ENCODE data around the gene SFXN2.

SFXN2 gene

DNA sequence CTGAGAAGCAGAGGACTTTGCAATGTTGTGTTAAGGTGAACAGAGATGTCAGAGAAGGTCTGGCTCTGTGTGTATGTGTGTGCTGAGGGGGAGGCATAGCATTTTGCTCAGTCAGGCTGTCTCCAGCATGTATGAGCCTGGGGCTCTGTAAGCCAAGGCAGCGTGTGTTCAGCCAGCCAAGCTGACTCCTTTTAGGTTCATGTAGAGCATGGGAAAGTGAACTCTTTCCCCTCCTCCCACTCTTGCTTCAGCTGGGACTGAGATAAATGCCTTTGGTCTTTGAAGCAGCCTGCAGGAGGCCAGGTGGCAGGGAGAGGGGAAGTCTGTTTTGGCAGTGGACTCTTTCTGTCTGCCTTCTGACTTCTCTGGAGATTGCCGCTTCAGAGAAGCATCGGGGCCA lies 3.8 kb downstream of the SFXN2 start:
- in situ Hi-C loops (cut with MboI; ENCODE audit: low sequenced_read_pairs), result no loop called here

DNA sequence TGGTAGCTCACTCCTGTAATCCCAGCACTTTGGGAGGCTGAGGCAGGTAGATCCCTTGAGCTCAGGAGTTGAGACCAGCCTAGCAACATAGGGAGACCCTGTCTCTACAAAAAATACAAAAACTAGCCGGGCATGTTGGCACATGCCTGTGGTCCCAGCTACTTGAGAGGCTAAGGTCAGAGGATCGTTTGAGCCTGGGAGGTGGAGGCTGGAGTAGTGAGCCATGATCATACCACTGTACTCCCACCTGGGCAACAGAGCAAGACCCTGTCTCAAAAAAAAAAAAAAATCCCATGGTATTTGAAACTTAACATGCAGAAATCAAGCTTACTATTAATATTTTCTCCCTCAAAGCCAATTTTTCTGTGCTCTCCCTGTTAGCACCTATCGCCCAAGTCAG lies 5.9 kb downstream of the SFXN2 start:
- in situ Hi-C loops (cut with MboI; ENCODE audit: low sequenced_read_pairs), result no loop called here

DNA sequence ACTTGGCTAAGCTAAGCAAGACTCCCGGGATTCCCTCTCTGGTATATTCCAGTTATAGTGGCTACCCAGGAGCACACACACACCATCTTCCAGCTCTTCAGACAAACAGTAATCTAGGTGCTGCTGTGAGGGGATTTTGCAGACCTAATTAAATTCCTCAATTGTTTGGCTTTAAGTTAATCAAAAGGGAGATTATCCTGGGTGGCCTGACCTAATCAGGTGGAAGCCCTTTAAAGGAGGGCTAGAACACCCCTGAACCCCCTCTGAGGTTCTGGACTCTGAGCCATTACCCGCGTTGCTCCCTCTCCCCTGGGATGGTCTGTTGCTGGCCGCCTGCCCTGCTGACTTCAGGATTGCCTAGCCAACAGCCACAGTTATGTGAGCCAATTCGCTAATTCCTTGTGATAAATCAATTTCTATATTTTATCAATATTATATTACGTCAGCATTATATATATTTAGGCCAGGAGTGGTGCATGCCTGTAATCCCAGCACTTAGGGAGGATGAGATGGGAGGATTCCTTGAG lies 6.4 kb downstream of the SFXN2 start:
- in situ Hi-C loops (cut with MboI; ENCODE audit: low sequenced_read_pairs), result no loop called here

DNA sequence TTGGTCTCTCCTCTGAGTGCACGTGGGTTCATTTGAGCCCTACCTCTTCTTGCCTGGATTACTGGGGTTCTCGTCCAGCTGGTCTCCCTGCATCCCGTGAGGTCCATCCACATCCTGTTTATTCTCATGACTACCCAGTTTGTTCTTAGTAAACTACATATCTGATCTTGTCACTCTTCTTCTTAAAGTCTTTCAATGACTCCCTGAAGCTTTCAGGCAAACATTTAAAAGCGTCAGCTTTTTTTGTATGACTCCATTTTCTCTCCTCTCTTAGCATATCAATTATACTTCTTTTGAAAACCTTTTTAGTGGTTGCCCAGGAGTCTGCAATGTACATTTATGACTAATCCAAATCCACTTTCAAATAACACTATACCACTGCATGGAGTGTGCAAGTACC lies 7.5 kb downstream of the SFXN2 start:
- in situ Hi-C loops (cut with MboI; ENCODE audit: low sequenced_read_pairs), result no loop called here

DNA sequence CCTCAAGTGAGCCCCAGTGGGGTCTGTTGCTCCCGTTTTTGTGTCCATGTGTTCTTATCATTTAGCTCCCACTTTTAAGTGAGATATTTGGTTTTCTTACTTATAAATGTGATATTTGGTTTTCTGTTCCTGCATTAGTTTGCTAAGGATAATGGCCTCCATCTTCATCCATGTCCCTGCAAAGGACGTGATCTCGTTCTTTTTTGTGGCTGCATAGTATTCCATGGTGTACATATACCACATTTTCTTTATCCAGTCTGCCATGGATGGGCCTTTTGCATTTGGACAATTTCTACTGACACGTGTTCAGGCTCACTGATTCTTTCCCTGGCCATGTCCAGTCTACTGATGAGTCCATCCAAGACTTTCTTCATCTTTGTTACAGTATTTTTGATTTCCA lies 9.6 kb downstream of the SFXN2 start:
- in situ Hi-C loops (cut with MboI; ENCODE audit: low sequenced_read_pairs), result no loop called here

DNA sequence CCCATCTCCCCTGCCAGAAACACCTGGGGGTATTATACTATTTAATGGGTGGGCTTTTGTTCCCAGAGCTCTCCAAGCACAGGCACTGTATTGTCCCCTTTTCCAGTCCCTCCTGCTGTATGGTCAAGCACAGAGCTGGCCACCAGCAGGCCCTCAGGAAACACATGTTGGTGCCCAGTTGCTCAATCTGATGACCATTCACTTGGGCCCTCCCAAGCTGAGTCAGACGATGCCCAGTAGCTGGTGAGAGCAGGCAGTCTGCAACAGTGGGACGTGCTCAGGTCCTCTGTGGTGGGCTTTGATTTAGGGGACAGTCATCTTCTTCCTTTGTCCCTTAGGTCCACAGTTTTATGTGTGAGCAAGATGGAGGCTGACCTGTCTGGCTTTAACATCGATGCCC lies 11.8 kb downstream of the SFXN2 start:
- in situ Hi-C loops (cut with MboI; ENCODE audit: low sequenced_read_pairs), result loop anchor here (25.0 kb wide), 1 partner anchor 336 kb away; no protein-coding TSS in a partner anchor

DNA sequence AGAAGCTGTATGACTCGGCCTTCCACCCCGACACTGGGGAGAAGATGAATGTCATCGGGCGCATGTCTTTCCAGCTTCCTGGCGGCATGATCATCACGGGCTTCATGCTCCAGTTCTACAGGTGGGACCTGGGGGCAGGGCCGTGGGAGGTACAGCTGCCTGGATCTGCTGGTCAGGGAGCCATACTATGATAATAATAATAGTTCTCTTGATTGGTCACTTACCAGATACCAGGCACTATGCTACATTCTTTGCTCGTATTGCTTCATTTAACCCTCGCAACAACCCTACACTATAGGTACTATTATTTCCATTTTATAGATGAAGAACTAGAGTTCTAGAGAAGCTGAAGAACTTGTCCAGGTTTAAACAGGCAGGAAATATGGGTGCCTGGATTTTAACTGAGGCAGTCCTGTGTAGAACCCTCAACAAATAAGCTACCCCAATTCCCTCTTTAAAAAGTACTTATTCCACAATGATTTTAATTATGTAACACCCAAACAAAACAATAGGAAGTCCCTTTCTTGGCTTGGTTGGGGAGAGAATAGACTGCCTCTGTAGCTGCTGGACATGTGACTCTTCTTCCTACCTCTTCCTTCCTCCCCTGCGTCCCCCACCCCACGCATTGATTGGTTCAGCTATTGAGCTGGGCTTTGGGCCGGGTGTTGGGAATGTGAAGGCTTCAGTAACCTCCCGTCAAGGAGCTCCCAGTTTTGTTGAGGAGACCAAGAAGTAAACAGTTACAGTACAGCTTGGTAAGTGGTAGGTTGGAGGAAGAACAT lies 12.8 kb downstream of the SFXN2 start:
- in situ Hi-C loops (cut with MboI; ENCODE audit: low sequenced_read_pairs), result loop anchor here (25.0 kb wide), 1 partner anchor 335 kb away; no protein-coding TSS in a partner anchor

DNA sequence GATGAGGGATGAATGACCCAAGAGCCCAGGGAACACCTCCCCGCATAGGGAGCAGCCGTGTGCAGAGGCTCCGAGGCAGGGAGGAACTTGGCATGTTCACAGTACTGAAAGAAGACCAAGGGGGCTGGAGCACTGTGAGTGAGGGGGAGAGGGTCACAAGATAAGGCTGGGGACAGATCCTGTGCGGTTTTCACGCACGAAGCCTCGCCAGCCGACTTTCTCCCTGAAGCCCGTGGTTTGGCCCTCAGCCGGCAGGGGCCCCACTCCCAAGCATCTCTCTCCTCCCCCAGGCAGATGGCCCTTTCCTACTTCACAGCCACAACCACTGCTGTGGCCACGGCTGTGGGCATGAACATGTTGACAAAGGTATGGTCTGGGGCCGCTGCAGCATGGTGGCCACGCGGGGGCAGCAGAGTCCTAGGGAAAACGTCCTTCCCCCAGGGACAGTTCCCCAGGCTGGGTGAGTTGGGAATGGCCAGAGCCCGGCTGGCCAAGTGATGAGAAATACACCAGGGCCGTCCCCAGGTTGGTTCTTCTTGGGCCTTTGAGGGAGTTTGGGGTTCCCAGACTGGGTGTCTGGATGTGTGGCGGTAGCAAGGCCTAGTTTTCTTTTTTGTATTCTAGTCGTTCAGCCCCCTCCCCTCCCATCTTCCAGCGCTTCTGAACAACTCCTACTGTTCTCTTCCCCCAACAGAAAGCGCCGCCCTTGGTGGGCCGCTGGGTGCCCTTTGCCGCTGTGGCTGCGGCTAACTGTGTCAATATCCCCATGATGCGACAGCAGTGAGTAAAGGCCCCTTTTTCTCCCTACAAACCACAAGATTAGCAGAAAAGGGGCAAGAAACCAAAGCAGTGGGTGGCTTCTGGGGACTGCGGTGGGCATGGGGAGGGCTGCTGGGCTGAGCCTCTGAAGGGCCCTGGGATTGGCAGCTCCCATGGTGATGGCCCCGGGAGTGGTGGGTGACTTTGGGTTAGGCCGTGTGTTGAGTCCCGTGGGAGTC lies 14.9 kb downstream of the SFXN2 start:
- in situ Hi-C loops (cut with MboI; ENCODE audit: low sequenced_read_pairs), result loop anchor here (10.0 to 25.0 kb wide), 2 partner anchors 175 to 333 kb away; no protein-coding TSS in a partner anchor

DNA sequence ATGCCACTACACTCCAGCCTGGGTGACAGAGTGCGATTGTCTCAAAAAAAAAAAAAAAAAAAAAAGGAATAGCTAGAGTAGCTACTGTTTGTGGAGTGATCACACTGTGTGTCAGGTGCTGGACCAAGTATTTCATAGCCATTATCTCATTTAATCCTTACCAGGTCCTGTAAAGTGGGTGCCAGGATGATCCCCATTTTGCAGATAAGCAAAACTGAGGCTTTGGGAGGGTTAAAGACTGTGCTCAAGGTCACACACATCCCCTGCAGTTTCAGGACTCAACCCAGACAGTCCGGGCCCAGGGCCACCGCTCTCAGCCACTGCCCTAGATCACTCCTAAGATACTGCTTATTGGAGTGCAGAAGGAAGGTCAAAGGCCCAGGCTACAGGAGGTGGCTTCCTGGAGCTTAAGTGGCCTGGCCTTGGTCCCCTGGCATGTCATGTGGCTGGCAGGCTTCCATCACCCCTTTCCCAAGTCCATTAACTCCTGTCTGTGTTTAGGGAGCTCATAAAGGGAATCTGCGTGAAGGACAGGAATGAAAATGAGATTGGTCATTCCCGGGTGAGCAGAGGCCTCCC lies 16.9 kb downstream of the SFXN2 start:
- in situ Hi-C loops (cut with MboI; ENCODE audit: low sequenced_read_pairs), result loop anchor here (10.0 to 25.0 kb wide), 2 partner anchors 173 to 331 kb away; no protein-coding TSS in a partner anchor

DNA sequence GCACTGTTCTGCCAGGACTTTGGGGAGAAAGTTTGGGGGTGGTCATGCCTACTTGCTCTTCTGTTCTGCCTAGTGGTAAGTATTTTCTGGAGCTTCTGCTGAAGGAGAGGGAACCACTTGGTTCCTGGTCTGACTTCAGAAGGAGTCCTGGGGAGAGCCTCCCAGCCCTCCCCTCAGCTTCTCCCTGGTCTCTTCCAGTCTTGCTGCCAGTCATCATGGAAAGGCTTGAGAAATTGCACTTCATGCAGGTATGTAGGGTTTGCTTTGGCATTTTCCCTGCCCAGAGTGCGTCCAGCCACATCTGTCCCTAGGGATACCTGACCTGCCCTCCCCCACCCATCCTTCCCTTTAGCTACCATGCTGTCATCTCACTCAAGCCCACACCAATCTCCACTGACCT lies 18.2 kb downstream of the SFXN2 start:
- in situ Hi-C loops (cut with MboI; ENCODE audit: low sequenced_read_pairs), result loop anchor here (10.0 to 25.0 kb wide), 2 partner anchors 172 to 330 kb away; no protein-coding TSS in a partner anchor

DNA sequence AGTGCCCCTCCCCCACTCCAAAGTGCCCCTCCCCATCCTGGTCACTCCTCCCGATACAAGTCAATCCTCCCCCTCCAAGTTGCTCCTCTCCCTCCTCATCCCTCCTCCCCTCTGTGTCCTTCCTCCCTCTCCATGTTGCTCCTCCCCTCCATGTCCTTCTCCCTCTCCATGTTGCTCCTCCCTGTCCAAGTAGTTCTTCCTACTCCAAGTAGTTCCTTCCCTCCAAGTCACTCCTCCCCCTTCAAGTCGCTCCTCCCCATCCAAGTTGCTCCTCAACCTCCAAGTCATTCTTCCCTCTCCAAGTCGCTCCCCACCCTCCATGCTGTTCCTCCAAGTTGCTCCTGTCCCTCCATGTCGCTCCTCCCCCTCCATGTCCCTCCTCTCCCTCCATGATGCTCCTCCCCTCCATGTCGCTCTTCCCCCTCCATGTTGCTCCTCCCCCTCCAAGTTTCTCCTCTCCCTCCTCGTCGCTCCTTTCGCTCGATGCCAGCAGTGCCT lies 20.7 kb downstream of the SFXN2 start:
- in situ Hi-C loops (cut with MboI; ENCODE audit: low sequenced_read_pairs), result loop anchor here (10.0 to 25.0 kb wide), 2 partner anchors 170 to 327 kb away; no protein-coding TSS in a partner anchor

DNA sequence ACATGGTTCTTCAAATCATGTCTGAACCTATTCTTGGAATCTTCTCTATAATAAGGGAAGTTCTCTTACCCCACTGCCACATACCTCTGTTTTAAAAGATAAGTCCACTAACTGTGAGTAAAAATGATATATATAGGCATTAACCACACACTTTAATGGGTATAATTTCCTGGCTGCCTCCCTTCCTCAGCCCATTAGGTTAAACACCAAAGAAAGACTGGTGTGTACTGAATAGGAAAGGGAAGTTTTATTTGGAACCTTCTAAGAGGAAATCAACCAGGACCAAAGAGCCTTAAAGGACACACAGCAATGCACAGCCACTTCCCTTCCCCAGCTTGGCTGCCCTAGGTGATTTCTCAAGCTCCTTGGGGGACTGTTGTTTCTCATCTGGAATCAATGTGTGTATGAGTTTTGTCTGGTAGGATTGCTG lies 24.3 kb downstream of the SFXN2 start:
- in situ Hi-C loops (cut with MboI; ENCODE audit: low sequenced_read_pairs), result loop anchor here (10.0 to 25.0 kb wide), 2 partner anchors 166 to 324 kb away; no protein-coding TSS in a partner anchor

DNA sequence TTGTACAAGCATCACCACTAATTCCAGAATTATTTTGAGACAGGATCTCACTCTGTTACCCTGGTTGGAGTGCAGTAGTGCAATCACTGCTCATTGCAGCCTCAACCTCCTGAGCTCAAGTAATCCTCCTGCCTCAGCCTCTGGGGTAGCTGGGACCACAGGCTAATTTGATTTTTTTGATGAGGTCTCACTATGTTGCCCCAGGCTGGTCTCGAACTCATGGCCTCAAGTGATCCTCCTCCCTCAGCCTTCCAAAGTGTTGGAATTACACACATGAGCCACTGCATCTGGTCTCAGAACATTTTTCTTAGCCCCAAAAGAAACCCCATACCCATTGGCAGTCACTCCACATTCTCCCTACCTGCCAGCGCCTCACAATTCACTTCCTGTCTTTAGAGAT lies 25.8 kb downstream of the SFXN2 start:
- in situ Hi-C loops (cut with MboI; ENCODE audit: low sequenced_read_pairs), result loop anchor here (5.0 to 25.0 kb wide), 2 partner anchors 82 to 322 kb away; no protein-coding TSS in a partner anchor

DNA sequence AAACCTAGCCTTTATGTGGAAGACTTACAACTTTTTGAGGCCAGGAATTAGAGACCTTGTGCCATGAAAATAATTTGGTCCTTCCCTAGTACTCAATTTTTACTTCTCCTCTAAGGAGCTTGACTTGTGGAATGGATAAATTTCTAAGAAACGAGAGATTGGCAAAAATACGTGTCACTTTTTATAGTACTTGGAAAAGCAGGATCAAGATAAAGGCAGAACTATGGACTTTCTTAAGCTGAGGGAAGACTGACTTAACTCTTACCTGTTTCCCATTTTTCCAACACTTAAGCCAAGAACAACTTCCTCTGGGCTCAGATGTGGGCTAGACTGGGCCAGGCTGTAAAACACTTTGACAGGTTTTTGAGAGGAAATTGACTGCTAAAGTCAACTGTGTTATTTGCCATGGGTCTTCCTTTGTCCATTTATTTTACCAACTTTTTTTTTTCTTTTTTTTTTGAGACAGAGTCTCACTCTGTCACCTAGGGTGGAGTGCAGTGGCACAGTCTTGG lies 27.3 kb downstream of the SFXN2 start:
- in situ Hi-C loops (cut with MboI; ENCODE audit: low sequenced_read_pairs), result loop anchor here (5.0 to 25.0 kb wide), 2 partner anchors 81 to 321 kb away; no protein-coding TSS in a partner anchor

DNA sequence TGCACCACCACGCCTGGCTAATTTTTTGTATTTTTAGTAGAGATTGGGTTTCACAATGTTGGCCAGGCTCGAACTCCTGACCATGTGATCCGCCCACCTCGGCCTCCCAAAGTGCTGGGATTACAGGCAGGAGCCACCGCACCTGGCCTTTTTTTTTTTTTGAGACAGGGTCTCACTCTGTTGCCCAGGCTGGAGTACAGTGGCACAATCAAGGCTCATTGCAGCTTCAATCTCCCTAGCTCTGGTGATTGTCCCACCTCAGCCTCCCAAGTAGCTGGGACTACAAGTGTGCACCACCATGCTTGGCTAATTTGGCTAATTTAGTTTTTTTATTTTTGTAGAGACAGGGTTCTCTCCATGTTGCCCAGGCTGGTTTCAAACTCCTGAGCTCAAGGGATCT lies 27.9 kb downstream of the SFXN2 start:
- in situ Hi-C loops (cut with MboI; ENCODE audit: low sequenced_read_pairs), result loop anchor here (5.0 to 25.0 kb wide), 2 partner anchors 80 to 320 kb away; no protein-coding TSS in a partner anchor

DNA sequence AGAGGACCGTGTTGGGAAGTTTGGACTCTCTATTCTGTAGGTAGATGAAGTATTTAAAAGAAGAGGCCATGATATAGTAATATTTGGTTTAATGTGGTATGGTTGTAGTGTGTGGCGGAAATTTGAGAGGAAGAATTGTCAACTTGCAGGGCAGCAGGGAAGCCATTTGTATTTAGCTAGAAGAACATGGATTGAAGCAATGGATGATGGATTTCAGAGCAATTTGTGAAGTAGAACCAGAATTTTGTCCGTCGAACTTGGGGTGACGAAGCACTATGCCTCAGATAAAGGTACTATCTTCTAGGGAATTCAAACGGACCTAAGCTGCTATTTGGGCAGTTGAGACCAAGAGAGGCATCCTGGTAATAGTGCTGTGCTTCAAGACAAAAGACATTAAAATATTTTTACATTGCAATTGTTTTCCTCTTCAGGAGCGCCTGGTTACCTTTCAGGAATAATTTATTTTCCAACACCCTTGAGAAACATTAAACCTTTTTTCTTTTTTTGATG lies 28.7 kb downstream of the SFXN2 start:
- in situ Hi-C loops (cut with MboI; ENCODE audit: low sequenced_read_pairs), result loop anchor here (5.0 to 25.0 kb wide), 2 partner anchors 79 to 319 kb away; no protein-coding TSS in a partner anchor

DNA sequence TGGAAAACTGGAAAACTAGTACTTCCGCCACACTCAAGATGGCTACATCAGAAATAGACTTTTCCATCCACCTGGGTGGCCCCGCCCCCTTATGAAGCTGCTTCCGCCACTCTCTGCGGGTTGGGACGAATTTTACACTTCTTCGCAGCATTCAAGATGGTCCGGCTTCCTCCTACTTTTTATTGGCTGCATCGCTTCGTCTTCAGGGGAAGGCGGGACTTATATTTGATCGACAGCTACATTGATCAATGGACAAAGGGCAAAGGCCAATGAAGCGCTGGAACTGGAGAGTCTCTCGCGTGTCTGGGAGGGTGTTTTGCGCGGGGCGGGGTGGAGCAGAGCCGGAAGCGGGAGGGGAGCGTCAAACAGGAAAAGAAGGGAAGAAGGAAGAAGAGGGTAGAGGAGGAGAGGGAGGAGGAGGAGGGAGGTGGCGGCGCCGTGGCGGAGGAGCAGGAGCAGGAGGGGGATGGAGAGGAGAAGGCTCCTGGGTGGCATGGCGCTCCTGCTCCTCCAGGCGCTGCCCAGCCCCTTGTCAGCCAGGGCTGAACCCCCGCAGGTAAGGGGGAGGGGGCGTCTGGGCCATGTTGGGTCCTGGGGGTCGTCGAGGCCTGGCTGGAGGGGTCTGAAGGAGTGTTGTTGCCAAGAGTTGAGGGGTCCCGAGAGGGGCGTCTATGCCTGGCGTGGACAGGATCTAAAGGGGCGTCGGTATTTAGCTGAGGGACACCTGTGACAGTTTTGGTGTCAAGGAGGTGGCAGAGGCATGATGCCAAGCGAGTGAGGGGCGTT lies 29.3 kb downstream of the SFXN2 start, which contains the start of gene WBP1L:
Gene WBP1L, plus strand, starts transcription at position 361 of the 786 bp plus-strand sequence. Its CDS starts 106 bp downstream, at position 467.
- in situ Hi-C loops (cut with MboI; ENCODE audit: low sequenced_read_pairs), result loop anchor here (5.0 to 25.0 kb wide), 2 partner anchors 79 to 319 kb away; no protein-coding TSS in a partner anchor

DNA sequence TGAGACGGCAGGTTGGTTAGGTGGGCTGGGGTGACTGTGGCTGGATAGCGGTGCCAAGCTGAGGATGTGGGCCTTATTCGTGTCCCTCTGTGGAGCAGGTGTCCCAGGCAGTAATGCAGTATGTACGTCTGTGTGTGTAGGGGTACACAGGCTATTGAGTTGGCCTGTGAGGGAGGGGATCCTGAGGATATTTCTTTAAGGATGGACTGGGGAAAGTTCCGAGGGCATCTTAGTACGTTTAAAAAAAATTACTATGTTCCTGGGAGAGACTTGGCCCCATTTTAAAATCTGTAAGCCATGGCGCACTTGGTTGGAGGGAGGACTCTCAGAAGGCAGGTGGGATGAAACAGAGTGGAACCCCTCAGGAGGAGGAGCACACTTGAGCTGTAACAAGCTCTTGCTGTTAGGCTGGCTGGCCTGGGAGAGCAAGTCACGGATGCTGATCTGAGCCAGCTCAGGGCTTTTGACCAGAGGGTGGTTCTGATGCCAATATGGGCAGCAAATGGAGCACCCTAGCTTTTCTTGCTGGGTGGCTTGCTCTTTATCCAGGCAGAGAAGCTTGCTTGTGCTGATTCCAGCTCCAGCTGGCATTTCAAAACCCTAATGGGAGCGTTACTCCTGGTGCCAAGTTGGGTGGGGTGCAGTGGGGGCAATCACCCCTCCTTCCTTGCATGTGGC lies 30.1 kb downstream of the SFXN2 start:
- in situ Hi-C loops (cut with MboI; ENCODE audit: low sequenced_read_pairs), result loop anchor here (5.0 to 25.0 kb wide), 2 partner anchors 78 to 318 kb away; no protein-coding TSS in a partner anchor
